H1 (cell line): ENCODE results near the gene MCF2L2. TPM values are rescaled to one million over a fixed set of nuclear protein-coding genes. Genes with fewer than 3 reads are reported as not detected.

Experiments used
- EZH2 ChIP-seq: fragments of 200-600 bp; sonication (generic); IDR thresholded peaks from 2 replicates; pipeline ENCODE4 v1.7.1; 2012; ENCODE audit warnings: low read depth, mild to moderate bottlenecking, moderate library complexity, low read length, inconsistent platforms; ENCODE audit not compliant: severe bottlenecking
- POLR2A ChIP-seq, 2 experiments: IDR thresholded peaks; 1 replicate in 1 of 2; 2 replicates in 1 of 2; pipeline ENCODE4 v1.6.1; 2011; ENCODE audit warnings: low read depth in 2 of 2, low read length in 2 of 2, mild to moderate bottlenecking in 2 of 2; ENCODE audit errors: control extremely low read depth in 1 of 2
- POU5F1 ChIP-seq: IDR thresholded peaks from 2 replicates; pipeline ENCODE4 v1.6.1; 2011; ENCODE audit warnings: low read depth, mild to moderate bottlenecking, low read length, moderate library complexity
- TAF7 ChIP-seq: optimal IDR thresholded peaks from 2 replicates; pipeline ENCODE3; 2011; ENCODE audit warnings: low read depth, mild to moderate bottlenecking, inconsistent platforms, low read length, moderate library complexity, borderline replicate concordance
- polyA plus RNA-seq, 7 experiments: library from polyadenylated mRNA; depleted of rRNA in 3 of 7; stranded (reverse) in 5 of 7; unstranded in 2 of 7; fragments of >200 nt in 5 of 7; fragments of 200-250 nt in 2 of 7; gene quantifications; 1 replicate in 5 of 7; 2 replicates in 1 of 7; 4 replicates in 1 of 7; pipeline versions ENCODE4 v1.2.1 to v1.2.3, GENCODE V29; 2011 to 2013; ENCODE audit warnings: missing spikeins in 2 of 7, mixed read lengths in 2 of 7
- total RNA-seq: library from RNA; stranded (reverse); fragmentation: NEBNext Ultra II Directional; extraction: Animal tissue kit (Norgen Biotek cat#: 25700); gene quantifications from 2 replicates; pipeline ENCODE4 v1.2.1, GENCODE V29; 2021

Gene MCF2L2
- total and polyA plus RNA-seq, 2 of the 8 experiments (the other 6 are each of a cell fraction or from before 2014, with no cell fraction given) = 4.1 to 13.7 TPM

DNA sequence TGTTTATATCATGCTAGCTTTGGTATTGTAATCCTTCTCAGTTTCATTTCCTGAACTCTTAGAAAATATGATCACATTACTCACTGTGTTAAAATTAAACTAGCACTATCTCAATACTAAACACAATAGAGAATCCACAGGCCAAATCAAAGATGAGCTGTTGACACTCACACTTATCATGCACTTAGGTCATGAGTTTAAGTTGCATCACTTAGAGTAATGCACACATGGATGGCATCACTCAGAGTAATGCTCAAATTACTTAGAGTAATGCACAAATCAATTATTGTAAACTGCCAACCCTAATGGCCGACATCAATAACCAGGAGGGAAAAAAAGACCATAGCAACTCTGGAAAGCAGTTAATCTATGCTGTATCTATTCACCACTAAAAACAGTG lies 40.0 kb upstream of the MCF2L2 start (continued):
- TF ChIP-seq POLR2A (IDR thresholded peaks at IDR 0.05; ENCODE audit: control extremely low read depth in 1 of 2, low read depth in 2 of 2, low read length in 2 of 2) (no peak), TAF7 (no peak), POU5F1 (no peak), EZH2 (no peak)
- TF ChIP-seq, all 59 proteins: peak for 0
